Keratinocyte (primary cell): ENCODE measurements around the gene MSL3B.

ENCODE experiments used
- CTCF ChIP-seq, 3 experiments: IDR thresholded peaks in 1 of 3; conservative IDR thresholded peaks in 1 of 3; optimal IDR thresholded peaks in 1 of 3; 2 replicates in 2 of 3; 3 replicates in 1 of 3; pipeline versions ENCODE3 to v1.5.1; 2011; ENCODE audit warnings: low read length in 3 of 3, mild to moderate bottlenecking in 3 of 3, moderate library complexity in 2 of 3, control low read depth in 1 of 3, inconsistent platforms in 1 of 3; ENCODE audit not compliant: insufficient read depth in 2 of 3; ENCODE audit errors: extremely low read depth in 1 of 3
- EZH2 ChIP-seq: IDR thresholded peaks from one replicate; pipeline ENCODE4 v1.6.1; 2012; ENCODE audit warnings: inconsistent platforms, mild to moderate bottlenecking, low read length, moderate library complexity

DNA sequence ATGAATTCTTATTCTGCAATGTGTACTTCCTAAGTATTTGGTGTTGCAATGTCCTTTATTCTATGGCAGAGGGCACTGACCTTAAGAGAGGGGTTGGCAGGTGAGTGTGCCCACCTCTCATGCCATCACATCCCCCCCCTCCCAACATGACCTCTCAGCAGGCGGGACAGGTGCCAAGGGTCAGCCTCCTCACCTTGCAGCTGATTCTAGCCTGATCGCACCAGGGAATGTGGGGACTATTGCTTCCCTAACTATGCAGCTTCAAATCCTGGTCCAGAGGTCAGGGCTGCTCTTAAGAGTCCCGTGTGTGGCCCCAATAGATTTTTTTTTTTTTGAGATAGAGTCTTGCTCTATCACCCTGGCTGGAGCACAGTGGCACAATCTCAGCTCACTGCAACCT is 23.4 kb downstream of the MSL3B start:
- TF ChIP-seq CTCF (optimal IDR thresholded peaks at IDR 0.05 in 1 of 3, IDR thresholded peaks at IDR 0.05 in 1 of 3, conservative IDR thresholded peaks at IDR 0.05 in 1 of 3; ENCODE audit: extremely low read depth in 1 of 3, insufficient read depth in 2 of 3, low read length in 3 of 3) (no peak), EZH2 (no peak)
